ENCODE results near the gene P3H1. TPM values are rescaled to one million over a fixed set of nuclear protein-coding genes. Genes with fewer than 3 reads are reported as not detected.

Gene P3H1
- total RNA-seq, 2 experiments from 2014 or later = 44.1 to 49.9 TPM

DNA sequence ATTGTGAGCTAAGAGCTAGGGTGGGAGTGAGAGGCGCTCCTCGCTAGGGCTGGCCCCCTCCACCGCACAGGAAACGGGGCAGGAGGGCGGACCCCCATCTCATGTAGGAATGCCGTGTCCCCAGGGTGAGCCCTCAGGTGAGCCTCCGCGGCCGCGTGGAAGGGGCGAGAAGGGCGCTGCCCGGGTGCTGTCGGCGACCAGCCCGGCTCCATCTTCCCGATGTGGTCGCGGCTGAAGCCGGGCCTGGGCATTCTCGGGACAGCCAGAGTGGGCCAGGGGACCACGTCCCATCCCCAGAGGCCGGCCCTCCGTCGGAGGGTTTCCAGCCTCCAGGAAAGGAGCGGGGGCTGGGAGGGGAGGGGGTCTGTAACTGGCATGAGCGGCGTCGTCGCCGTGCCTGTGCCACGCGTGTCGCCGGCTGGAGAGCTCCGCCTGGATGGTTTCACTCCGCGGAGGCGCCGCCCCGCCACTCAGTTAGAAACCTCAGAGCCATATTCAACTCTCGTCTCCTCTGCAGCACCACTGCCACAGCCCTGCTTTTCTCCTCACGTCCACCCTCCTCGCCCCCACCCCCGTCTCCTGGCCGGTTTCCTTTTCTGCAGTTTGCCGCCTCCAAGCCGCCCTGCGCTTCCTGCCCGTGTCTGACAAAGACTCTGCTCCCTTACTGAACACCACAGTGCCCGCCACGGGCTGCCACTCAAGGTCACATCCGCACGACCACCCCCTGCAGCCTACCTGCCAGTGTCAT, 18.3 kb upstream of the P3H1 start, which contains the start of gene TMEM269:
TMEM269 (plus strand) TSS at position 46 of the 748 bp plus-strand sequence. CDS start 4,903 bp downstream, outside the sequence.
- H3K4me1 Mint-ChIP-seq = peaks cover 8% of the 10 kb centered on the region
- peak within 1 kb of the TSS; percentile 68 for H3K27ac Mint-ChIP-seq
- DNase-seq (peak; percentile 65), ATAC-seq (ENCODE audit: low read depth) (peak; percentile 88)
- H3K4me3 Mint-ChIP-seq = peak within 1 kb of the TSS; percentile 79
- H3K36me3 Mint-ChIP-seq = peaks cover 11% of the 10 kb centered on the region
- no peaks in the 10 kb centered on the region for H3K9me3 Mint-ChIP-seq
- POLR2A ChIA-PET = interaction anchor here (0.6 to 1.9 kb wide), 5 partner anchors 17 to 124 kb away, joined by 3 to 11 read pairs (median 3); partner anchors contain the start of genes C1orf50 and P3H1
- no peaks in the 10 kb centered on the region for H3K27me3 Mint-ChIP-seq

DNA sequence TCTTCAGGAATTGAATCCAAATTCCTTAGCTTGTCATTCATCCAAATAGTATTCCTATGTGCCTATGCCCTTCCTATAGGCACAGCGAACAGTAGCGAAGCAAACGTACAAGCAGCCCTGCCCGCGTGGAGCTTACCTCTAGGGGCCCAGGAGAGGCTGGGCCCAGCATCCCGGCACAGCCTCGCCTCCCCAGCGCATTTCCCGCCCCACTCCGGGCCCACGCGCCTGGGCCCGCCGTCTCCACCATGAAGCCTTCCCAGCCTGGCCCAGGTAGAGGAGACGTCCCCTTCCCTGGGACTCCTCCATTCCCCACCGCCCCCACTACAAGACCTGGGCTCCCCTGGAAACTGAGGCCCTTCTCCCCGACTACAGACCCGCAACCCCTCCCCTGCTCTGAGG, 17.7 kb upstream of the P3H1 start:
- Mint-ChIP-seq H3K27me3 (no peaks in the 10 kb centered on the region), H3K27ac (peak overlapping the region; percentile 57), H3K4me3 (peak overlapping the region; percentile 29), H3K9me3 (no peaks in the 10 kb centered on the region), H3K4me1 (peaks cover 13% of the 10 kb centered on the region), H3K36me3 (peaks cover 11% of the 10 kb centered on the region)
- ATAC-seq (ENCODE audit: low read depth) (no peak), DNase-seq (no peak)
- POLR2A ChIA-PET = interaction anchor here (0.6 to 1.9 kb wide), 4 partner anchors 16 to 123 kb away, joined by 3 to 11 read pairs (median 4); partner anchors contain the start of genes C1orf50 and P3H1

DNA sequence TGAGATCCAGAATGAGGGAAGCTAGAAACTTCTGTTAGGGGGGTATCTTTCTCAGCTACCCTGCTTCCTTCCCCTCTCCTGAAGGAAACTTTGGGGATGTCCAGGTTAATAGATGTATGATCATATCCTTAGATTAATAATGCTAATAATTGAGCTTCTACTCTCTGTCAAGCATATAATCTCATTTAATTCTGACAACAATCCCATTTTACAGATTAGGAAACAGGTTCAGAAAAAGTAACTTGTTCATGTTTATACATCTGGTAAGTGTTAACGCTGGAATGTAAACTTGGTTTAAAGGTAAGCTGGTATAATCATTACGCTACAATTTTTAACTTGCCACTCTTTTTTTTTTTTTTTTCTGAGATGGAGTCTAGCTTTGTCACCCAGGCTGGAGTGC, 16.3 kb upstream of the P3H1 start:
- no peak overlapping the region for H3K27ac Mint-ChIP-seq
- POLR2A ChIA-PET = interaction anchor here (0.7 to 2.0 kb wide), 3 partner anchors 16 to 327 kb away, joined by 3 to 12 read pairs (median 4); partner anchors contain the start of genes C1orf50, P3H1, SVBP and ZMYND12
- H3K27me3 Mint-ChIP-seq = no peaks in the 10 kb centered on the region
- H3K9me3 Mint-ChIP-seq = no peaks in the 10 kb centered on the region
- H3K4me3 Mint-ChIP-seq = no peak overlapping the region
- H3K4me1 Mint-ChIP-seq = peaks cover 22% of the 10 kb centered on the region
- DNase-seq = no peak
- H3K36me3 Mint-ChIP-seq = peaks cover 14% of the 10 kb centered on the region
- no peak for ATAC-seq (ENCODE audit: low read depth)

DNA sequence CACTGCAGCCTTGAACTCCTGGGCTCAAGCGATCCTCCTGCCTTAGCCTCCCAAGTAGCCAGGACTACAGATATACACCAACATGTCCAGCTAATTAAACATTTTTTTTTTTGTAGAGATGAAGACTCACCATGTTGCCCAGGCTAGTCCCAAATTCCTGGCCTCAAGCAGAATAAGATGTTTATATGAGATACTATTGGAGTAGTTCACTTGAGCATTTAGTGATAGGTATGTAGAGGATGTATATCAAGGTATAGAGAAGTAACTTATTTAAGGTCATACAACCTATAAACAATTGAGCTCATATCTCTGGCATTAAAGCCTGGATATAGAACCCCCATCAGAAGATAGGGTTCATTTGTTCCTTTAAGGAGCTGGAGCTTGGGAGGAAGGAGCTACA, 13.3 kb upstream of the P3H1 start:
- DNase-seq (no peak), ATAC-seq (ENCODE audit: low read depth) (no peak)
- H3K9me3 Mint-ChIP-seq = no peaks in the 10 kb centered on the region
- POLR2A ChIA-PET = interaction anchor here (5.2 kb wide), 1 partner anchor 13 kb away, joined by 37 read pairs; the partner anchor contains the start of genes C1orf50 and P3H1
- H3K4me1 Mint-ChIP-seq = peaks cover 15% of the 10 kb centered on the region
- peaks cover 24% of the 10 kb centered on the region for H3K36me3 Mint-ChIP-seq
- H3K27ac Mint-ChIP-seq = no peak overlapping the region
- H3K27me3 Mint-ChIP-seq = no peaks in the 10 kb centered on the region
- no peak overlapping the region for H3K4me3 Mint-ChIP-seq

DNA sequence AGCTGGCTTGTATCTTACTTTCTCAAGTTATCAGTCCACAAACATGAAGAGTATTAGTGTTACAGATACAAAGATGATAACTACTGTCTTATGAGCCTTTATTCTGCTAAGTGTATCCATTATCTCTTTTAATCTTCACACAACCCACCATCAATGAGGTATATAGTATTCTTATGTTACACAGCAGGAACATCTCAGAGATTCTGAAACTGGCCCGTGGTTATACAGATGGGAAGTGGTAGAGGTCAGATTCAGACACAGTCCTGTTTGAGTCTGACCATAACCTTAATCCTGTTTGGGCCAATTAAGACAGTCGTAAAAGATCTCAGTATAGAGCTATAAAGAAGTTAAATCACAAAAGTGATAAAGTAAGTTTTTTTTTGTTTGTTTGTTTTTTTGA, 12.9 kb upstream of the P3H1 start:
- Mint-ChIP-seq H3K36me3 (peaks cover 27% of the 10 kb centered on the region), H3K4me3 (no peak overlapping the region), H3K4me1 (peaks cover 15% of the 10 kb centered on the region), H3K27ac (peak overlapping the region; percentile 0), H3K27me3 (no peaks in the 10 kb centered on the region), H3K9me3 (no peaks in the 10 kb centered on the region)
- DNase-seq (no peak), ATAC-seq (ENCODE audit: low read depth) (no peak)
- POLR2A ChIA-PET = interaction anchor here (5.2 kb wide), 1 partner anchor 12 kb away, joined by 37 read pairs; the partner anchor contains the start of genes C1orf50 and P3H1

DNA sequence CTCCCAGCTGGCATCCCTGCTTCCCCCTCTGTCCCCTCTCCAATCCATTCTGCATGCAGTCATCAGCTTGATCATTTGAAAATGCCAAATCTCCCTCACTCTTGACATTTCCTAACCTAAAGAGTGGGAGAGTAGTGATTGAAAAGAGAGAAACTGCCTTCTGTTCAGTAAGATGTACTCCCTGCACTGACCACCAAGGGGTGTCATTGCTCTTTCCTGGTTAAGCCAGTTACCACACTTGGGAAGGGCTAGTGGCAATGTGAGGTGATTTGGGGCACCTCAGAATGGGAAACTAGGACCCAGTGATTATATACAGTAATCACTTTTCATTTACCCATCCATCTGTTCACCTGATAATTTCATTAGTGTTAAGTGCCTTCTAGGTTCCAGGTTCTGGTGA, 11.0 kb upstream of the P3H1 start:
- Mint-ChIP-seq H3K9me3 (no peaks in the 10 kb centered on the region), H3K27me3 (no peaks in the 10 kb centered on the region), H3K4me1 (peaks cover 16% of the 10 kb centered on the region), H3K36me3 (peaks cover 29% of the 10 kb centered on the region), H3K27ac (no peak overlapping the region), H3K4me3 (no peak overlapping the region)
- DNase-seq (no peak), ATAC-seq (ENCODE audit: low read depth) (no peak)
- POLR2A ChIA-PET = interaction anchor here (0.7 to 5.2 kb wide), 2 partner anchors 11 to 179 kb away, joined by 3 to 37 read pairs; partner anchors contain the start of genes C1orf50 and P3H1

DNA sequence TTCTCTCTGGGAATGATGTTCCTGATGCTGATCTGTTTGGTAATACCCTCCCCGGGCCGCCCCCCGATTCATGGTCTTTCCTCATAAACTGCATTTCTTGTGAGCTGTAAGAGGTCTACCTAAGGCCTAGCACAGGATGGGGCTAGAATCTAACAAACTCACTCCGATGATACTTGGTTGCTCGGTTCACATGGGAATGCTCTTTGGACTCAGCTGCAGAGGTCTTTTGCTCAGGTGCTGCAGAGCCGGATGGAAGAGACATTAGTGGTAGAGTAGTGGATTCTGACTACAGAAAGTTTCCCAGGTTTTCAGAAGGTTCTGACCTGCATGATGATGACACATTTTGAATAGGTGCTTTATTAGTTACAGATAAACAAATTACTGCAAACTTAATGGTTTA, 9.7 kb upstream of the P3H1 start:
- Mint-ChIP-seq H3K27ac (no peak overlapping the region), H3K4me3 (no peak overlapping the region), H3K36me3 (peaks cover 28% of the 10 kb centered on the region), H3K9me3 (no peaks in the 10 kb centered on the region), H3K27me3 (no peaks in the 10 kb centered on the region), H3K4me1 (peaks cover 20% of the 10 kb centered on the region)
- POLR2A ChIA-PET = interaction anchor here (0.6 to 5.2 kb wide), 2 partner anchors 9 to 572 kb away, joined by 3 to 37 read pairs; partner anchors contain the start of genes C1orf50 and P3H1
- ATAC-seq (ENCODE audit: low read depth) (no peak), DNase-seq (no peak)

DNA sequence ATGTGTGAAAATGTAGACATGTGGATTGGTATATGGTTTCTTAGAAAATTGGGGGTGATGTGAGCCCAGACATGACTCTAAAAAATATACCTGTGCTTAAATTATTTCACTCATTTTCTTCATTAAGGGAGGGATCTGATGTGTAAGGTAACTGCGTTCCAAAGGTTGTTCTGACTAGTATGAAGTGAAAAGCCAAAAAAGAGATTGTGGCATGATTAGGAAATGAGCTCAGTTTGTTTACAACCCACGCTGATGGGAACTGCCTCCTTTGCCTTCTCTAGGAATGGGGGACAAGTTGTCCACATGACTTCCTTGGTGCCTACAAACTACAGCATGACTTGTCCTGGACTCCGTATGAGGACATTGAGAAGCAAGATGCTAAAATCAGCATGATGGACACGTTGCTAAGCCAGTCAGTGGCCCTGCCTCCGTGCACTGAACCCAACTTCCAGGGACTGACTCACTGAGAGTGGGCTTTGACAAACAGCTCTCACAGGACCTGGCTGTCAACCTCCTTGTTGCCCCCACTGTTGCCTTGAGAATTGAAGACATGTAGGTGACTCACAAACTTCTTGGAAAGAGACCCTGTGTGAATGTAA, 8.2 kb upstream of the P3H1 start:
- H3K9me3 Mint-ChIP-seq = no peaks in the 10 kb centered on the region
- no peak overlapping the region for H3K4me3 Mint-ChIP-seq
- POLR2A ChIA-PET = no interaction called here
- H3K27me3 Mint-ChIP-seq = no peaks in the 10 kb centered on the region
- ATAC-seq (ENCODE audit: low read depth) (no peak), DNase-seq (no peak)
- H3K36me3 Mint-ChIP-seq = peaks cover 27% of the 10 kb centered on the region
- H3K4me1 Mint-ChIP-seq = peaks cover 25% of the 10 kb centered on the region
- no peak overlapping the region for H3K27ac Mint-ChIP-seq

DNA sequence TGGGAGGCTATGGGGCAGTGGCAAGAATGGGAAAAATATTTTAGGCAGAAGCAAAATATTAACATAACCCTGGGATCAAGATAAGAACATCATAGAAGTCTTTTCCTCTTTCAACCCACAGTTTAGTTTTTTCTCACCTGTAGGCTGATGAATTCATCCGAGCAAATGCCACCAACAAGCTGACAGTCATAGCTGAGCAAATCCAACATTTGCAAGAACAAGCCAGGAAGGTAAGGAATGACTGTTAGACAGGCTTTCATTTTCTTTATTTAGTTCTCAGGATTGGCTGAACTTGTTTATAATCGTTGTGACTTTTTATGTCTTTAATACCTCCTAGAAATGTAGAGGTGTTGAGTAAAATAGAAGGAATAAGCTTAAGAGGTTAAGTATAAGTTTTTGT, 6.6 kb upstream of the P3H1 start:
- POLR2A ChIA-PET = no interaction called here
- Mint-ChIP-seq H3K36me3 (peaks cover 33% of the 10 kb centered on the region), H3K9me3 (no peaks in the 10 kb centered on the region), H3K4me1 (peaks cover 19% of the 10 kb centered on the region), H3K4me3 (no peak overlapping the region), H3K27ac (no peak overlapping the region), H3K27me3 (no peaks in the 10 kb centered on the region)
- no peak for ATAC-seq (ENCODE audit: low read depth)
- no peak for DNase-seq

DNA sequence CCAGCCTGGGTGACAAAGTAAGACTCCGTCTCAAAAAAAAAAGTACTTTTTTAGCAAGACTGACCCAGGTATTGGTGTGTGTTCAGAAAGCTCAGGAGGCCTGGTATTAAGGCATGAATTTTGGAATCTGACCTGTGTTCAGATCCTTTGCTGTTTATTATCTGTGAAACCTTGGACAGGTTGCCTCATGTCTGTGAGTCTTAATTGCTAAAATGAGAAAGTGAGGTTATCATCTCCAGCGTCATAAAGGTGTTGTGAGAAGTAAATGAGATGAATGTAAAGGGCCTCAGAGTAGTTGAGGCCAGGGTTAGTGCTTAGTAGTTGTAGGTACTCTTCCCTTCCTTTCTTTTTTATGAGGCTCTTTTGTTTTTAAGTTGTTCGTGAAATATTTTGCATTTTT, 3.0 kb upstream of the P3H1 start:
- peaks cover 22% of the 10 kb centered on the region for H3K4me1 Mint-ChIP-seq
- POLR2A ChIA-PET = interaction anchor here (1.4 kb wide), 1 partner anchor 155 kb away, joined by 3 read pairs; no protein-coding TSS in a partner anchor
- H3K9me3 Mint-ChIP-seq = no peaks in the 10 kb centered on the region
- DNase-seq (no peak), ATAC-seq (ENCODE audit: low read depth) (no peak)
- H3K27ac Mint-ChIP-seq = no peak overlapping the region
- H3K27me3 Mint-ChIP-seq = no peaks in the 10 kb centered on the region
- H3K36me3 Mint-ChIP-seq = peaks cover 20% of the 10 kb centered on the region
- H3K4me3 Mint-ChIP-seq = no peak overlapping the region

DNA sequence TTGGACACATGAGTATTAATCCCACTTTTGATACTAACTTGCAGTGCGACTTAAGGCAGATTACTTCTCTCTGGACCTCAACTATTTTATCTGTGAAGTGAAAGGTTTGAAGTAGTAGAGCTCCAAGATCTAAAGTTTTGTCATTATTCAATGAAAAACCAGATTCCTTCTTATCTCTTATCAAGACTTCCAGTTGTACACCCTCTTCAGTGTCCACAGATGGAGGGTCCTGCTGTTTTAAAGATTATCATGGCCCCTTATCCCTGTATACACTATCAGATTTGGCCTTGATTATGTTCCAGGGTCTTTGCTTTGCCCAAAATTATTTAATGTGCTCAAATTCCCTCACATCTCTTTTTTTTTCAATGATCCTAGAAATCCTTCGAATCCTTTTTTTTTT, 1.3 kb upstream of the P3H1 start:
- Mint-ChIP-seq H3K27me3 (no peaks in the 10 kb centered on the region), H3K36me3 (peaks cover 17% of the 10 kb centered on the region), H3K4me1 (peaks cover 22% of the 10 kb centered on the region), H3K9me3 (no peaks in the 10 kb centered on the region), H3K4me3 (no peak overlapping the region), H3K27ac (no peak overlapping the region)
- no peak for DNase-seq
- POLR2A ChIA-PET = interaction anchor here (1.2 to 3.7 kb wide), 5 partner anchors 10 to 156 kb away, joined by 3 to 37 read pairs (median 34); partner anchors contain the start of genes TMEM269, YBX1 and ZNF691
- ATAC-seq (ENCODE audit: low read depth) = no peak

DNA sequence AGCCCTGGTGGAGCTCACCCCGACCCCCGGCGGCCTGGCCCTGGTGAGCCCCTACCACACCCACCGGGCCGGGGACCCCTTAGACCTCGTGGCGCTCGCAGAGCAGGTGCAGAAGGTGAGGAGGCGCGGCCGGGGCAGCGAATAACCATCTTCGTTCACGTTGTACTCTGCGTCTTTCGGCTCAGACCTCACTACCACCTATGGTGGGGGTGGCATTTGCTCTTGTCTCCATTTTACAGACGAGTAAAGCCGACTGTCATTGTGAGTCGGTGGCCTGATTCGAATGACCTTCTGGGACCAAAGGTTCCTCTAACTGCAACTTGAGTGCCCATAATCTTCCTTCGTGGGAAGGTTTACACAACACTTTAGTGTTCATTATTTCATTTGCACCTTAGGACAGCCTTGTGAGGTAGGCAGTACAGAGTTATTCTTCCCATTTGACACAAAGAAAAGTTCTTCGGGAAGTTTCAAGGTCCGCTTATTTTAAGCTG, 727 bp upstream of the P3H1 start:
- Mint-ChIP-seq H3K27ac (peak overlapping the region; percentile 95), H3K4me1 (peaks cover 23% of the 10 kb centered on the region), H3K27me3 (no peaks in the 10 kb centered on the region), H3K9me3 (no peaks in the 10 kb centered on the region), H3K36me3 (peaks cover 17% of the 10 kb centered on the region), H3K4me3 (no peak overlapping the region)
- no peak for ATAC-seq (ENCODE audit: low read depth)
- POLR2A ChIA-PET = interaction anchor here (0.7 to 3.7 kb wide), 37 partner anchors 10 to 1788 kb away, joined by 3 to 37 read pairs (median 4); partner anchors contain the start of genes CFAP57, CTPS1, EBNA1BP2 and ERMAP
- DNase-seq = no peak
